ENCODE measurements around the gene USP24. TPM values are rescaled to one million over a fixed set of nuclear protein-coding genes. Genes with fewer than 3 reads are reported as not detected.

Gene USP24
- total RNA-seq, 1 experiment from 2014 or later: 40.9 TPM

GRCh38 chr1:55063577-55063942, 151.6 kb downstream of the USP24 start:
- ChIA-PET CTCF (interaction anchor here (1.0 to 2.0 kb wide), 6 partner anchors 8 to 275 kb away, joined by 3 to 7 read pairs (median 4); no protein-coding TSS in a partner anchor), POLR2A (no interaction called here)
- ATAC-seq (no peak), DNase-seq (ENCODE audit: low spot score) (no peak)
- Mint-ChIP-seq H3K27ac (no peak overlapping the region), H3K4me1 (no peaks in the 10 kb centered on the region), H3K36me3 (peaks cover 37% of the 10 kb centered on the region), H3K4me3 (no peak overlapping the region), H3K9me3 (no peaks in the 10 kb centered on the region), H3K27me3 (ENCODE audit: low read depth) (no peaks in the 10 kb centered on the region)
- no peak for TF ChIP-seq RORB (CRISPR knock-in tag; IDR thresholded peaks at IDR 0.05)

GRCh38 chr1:55062801-55063576, 152.2 kb downstream of the USP24 start:
- CTCF ChIA-PET: interaction anchor here (1.0 to 2.0 kb wide), 6 partner anchors 8 to 275 kb away, joined by 3 to 7 read pairs (median 4); no protein-coding TSS in a partner anchor
- Mint-ChIP-seq H3K4me1 (no peaks in the 10 kb centered on the region), H3K4me3 (no peak overlapping the region), H3K36me3 (peaks cover 37% of the 10 kb centered on the region), H3K27me3 (ENCODE audit: low read depth) (no peaks in the 10 kb centered on the region), H3K9me3 (no peaks in the 10 kb centered on the region), H3K27ac (no peak overlapping the region)
- POLR2A ChIA-PET: no interaction called here
- ATAC-seq: no peak
- no peak for DNase-seq (ENCODE audit: low spot score)
- no peak for TF ChIP-seq FOXP1 (CRISPR knock-in tag; IDR thresholded peaks at IDR 0.05; ENCODE audit: borderline replicate concordance)
- TF ChIP-seq FOXK1 (CRISPR knock-in tag; IDR thresholded peaks at IDR 0.05): no peak
- no peak for TF ChIP-seq ATF2 (CRISPR knock-in tag; IDR thresholded peaks at IDR 0.05; ENCODE audit: borderline replicate concordance, low read depth)
- TF ChIP-seq NR1H2 (CRISPR knock-in tag; IDR thresholded peaks at IDR 0.05): no peak
- no peak for TF ChIP-seq CDX4 (CRISPR knock-in tag; IDR thresholded peaks at IDR 0.05; ENCODE audit: borderline replicate concordance)
- no peak for TF ChIP-seq CREM (CRISPR knock-in tag; IDR thresholded peaks at IDR 0.05)
- TF ChIP-seq E2F1 (CRISPR knock-in tag; IDR thresholded peaks at IDR 0.05): no peak
- no peak for TF ChIP-seq STAT6 (CRISPR knock-in tag; conservative IDR thresholded peaks at IDR 0.05; ENCODE audit: low read depth)
- TF ChIP-seq SP1 (CRISPR knock-in tag; conservative IDR thresholded peaks at IDR 0.05): no peak
- TF ChIP-seq RELA (CRISPR knock-in tag; IDR thresholded peaks at IDR 0.05; ENCODE audit: borderline replicate concordance): no peak
- TF ChIP-seq E2F4 (CRISPR knock-in tag; IDR thresholded peaks at IDR 0.05; ENCODE audit: borderline replicate concordance, low read depth): no peak
- no peak for TF ChIP-seq AR (CRISPR knock-in tag; IDR thresholded peaks at IDR 0.05)
- no peak for TF ChIP-seq ZNF317 (CRISPR knock-in tag; IDR thresholded peaks at IDR 0.05; ENCODE audit: borderline replicate concordance, low read depth)
- no peak for TF ChIP-seq GRHL2 (CRISPR knock-in tag; IDR thresholded peaks at IDR 0.05; ENCODE audit: insufficient replicate concordance, severe bottlenecking)
- no peak for TF ChIP-seq ZNF219 (CRISPR knock-in tag; IDR thresholded peaks at IDR 0.05; ENCODE audit: borderline replicate concordance)
